ENCODE data around the gene FMO3. TPM values are rescaled to one million over a fixed set of nuclear protein-coding genes. Genes with fewer than 3 reads are reported as not detected.
A peak's percentile ranks its signal among the peaks of the same experiment; 100 is the strongest.

Gene FMO3
- total and polyA plus RNA-seq, 2 donors (not counting 3 experiments of a cell fraction or from before 2014, with no cell fraction given) = not detected

DNA sequence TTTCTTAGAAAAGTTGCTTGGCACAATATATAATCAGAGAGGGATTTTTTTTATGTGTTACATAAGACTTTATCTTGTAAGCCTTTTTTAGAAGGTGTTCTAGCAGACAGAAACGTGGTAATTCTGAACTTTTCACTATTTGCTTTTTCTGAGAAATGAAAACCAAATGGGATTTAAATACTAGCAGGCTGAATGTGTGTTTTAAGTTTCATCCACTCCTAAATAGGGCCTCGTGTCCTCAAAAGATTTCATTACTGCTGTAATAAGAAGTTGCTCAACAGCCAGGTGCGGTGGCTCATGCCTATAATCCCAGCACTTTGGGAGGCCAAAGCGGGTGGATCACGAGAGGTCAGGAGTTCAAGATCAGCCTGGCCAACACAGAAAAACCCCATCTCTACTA lies 49.7 kb downstream of the FMO3 start:
- Histone ChIP-seq H3K4me1 (ENCODE audit: control insufficient read depth, extremely low read depth, insufficient read depth, low read length) (no peaks in the 10 kb centered on the region), H2AFZ (ENCODE audit: low read depth, low read length) (no peak overlapping the region), H3K4me3 (replicated peaks in 1 of 3; ENCODE audit: insufficient read depth in 1 of 3, low read depth in 1 of 3, low read length in 3 of 3) (no peak overlapping the region), H3K27ac (ENCODE audit: insufficient read depth, low read depth, low read length) (no peak overlapping the region), H3K27me3 (ENCODE audit: control insufficient read depth in 2 of 2, insufficient read depth in 2 of 2, low read length in 2 of 2) (no peaks in the 10 kb centered on the region), H3K36me3 (ENCODE audit: control insufficient read depth in 2 of 2, extremely low read depth in 1 of 2, insufficient read depth in 2 of 2, low read length in 2 of 2) (no peaks in the 10 kb centered on the region), H4K20me1 (replicated peaks; ENCODE audit: control insufficient read depth, extremely low read depth, insufficient read depth, low read length) (no peaks in the 10 kb centered on the region), H3K4me2 (ENCODE audit: insufficient read depth, low read length) (no peak overlapping the region), H3K9me1 (replicated peaks; ENCODE audit: control insufficient read depth, extremely low read depth, insufficient read depth, low read length) (no peaks in the 10 kb centered on the region), H3K79me2 (ENCODE audit: control insufficient read depth, insufficient read depth, low read length) (no peaks in the 10 kb centered on the region), H3K9me3 (replicated peaks; ENCODE audit: control insufficient read depth, insufficient read depth, low read length) (no peaks in the 10 kb centered on the region), H3K9ac (replicated peaks; ENCODE audit: extremely low read depth, insufficient read depth, low read length) (no peak overlapping the region)
- dilution Hi-C loops (cut with MboI; ENCODE audit: extremely low pct_ligation_motif_present, low sequenced_read_pairs) = no loop called here
- TF ChIP-seq MYC (IDR thresholded peaks at IDR 0.05; ENCODE audit: low read depth, low read length) = no peak
- DNase-seq (ENCODE audit: low read depth, low spot score) = no peak
- intact Hi-C loops (cut with micrococcal nuclease) = no loop called here
- no peak for FAIRE-seq
- ChIA-PET POLR2A (no interaction called here), CTCF (no interaction called here)
- BruUV-seq (replicated peaks) = no TSS peak

DNA sequence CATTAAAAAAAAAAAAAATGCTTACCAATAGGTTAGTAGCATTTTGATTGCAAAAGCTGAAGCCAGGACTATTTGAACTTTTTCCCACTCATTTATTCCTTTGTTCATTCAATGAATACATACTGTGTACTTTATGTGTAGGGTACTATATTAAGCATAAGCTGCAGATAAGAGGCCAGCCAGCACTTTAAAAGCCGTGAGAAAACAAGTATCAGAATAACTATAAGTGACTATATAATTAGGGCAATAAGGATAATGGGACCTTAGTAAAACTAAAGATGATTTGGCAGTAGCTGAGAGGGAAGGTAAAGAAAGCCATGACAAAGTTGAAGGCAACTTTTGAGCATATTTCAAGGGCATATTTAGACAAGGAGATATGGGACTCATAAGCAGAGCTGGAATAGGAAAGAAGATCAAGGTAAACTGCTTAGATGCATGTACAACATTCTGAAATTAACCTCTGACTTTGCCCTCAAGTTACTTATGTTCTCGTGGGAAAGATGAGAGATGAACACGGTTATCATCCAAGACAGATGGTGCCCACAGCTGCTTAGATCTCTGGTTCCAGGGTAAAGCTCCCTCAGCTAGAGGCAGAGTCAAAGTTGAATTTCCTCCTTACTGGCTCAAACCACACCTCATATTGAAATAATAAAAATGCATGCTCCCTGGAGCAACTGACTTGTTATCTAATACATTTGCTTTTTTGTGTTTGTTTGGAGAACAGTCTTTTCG lies 50.4 kb downstream of the FMO3 start:
- Histone ChIP-seq H3K79me2 (ENCODE audit: control insufficient read depth, insufficient read depth, low read length) (no peaks in the 10 kb centered on the region), H3K27me3 (ENCODE audit: control insufficient read depth in 2 of 2, insufficient read depth in 2 of 2, low read length in 2 of 2) (no peaks in the 10 kb centered on the region), H3K4me3 (replicated peaks in 1 of 3; ENCODE audit: insufficient read depth in 1 of 3, low read depth in 1 of 3, low read length in 3 of 3) (no peak overlapping the region), H3K4me2 (ENCODE audit: insufficient read depth, low read length) (no peak overlapping the region), H3K27ac (ENCODE audit: insufficient read depth, low read depth, low read length) (no peak overlapping the region), H3K9ac (replicated peaks; ENCODE audit: extremely low read depth, insufficient read depth, low read length) (no peak overlapping the region), H4K20me1 (replicated peaks; ENCODE audit: control insufficient read depth, extremely low read depth, insufficient read depth, low read length) (no peaks in the 10 kb centered on the region), H2AFZ (ENCODE audit: low read depth, low read length) (no peak overlapping the region), H3K9me1 (replicated peaks; ENCODE audit: control insufficient read depth, extremely low read depth, insufficient read depth, low read length) (no peaks in the 10 kb centered on the region), H3K4me1 (ENCODE audit: control insufficient read depth, extremely low read depth, insufficient read depth, low read length) (no peaks in the 10 kb centered on the region), H3K9me3 (replicated peaks; ENCODE audit: control insufficient read depth, insufficient read depth, low read length) (no peaks in the 10 kb centered on the region), H3K36me3 (ENCODE audit: control insufficient read depth in 2 of 2, extremely low read depth in 1 of 2, insufficient read depth in 2 of 2, low read length in 2 of 2) (no peaks in the 10 kb centered on the region)
- ChIA-PET CTCF (no interaction called here), POLR2A (no interaction called here)
- intact Hi-C loops (cut with micrococcal nuclease) (no loop called here), dilution Hi-C loops (cut with MboI; ENCODE audit: extremely low pct_ligation_motif_present, low sequenced_read_pairs) (no loop called here)
- FAIRE-seq (no peak), DNase-seq (ENCODE audit: low read depth, low spot score) (peak; percentile 14)
- TF ChIP-seq EZH2 (IDR thresholded peaks at IDR 0.05; ENCODE audit: borderline replicate concordance, low read depth, low read length, severe bottlenecking) (no peak), FOS (IDR thresholded peaks at IDR 0.05; ENCODE audit: borderline replicate concordance, insufficient read depth, low read length) (no peak), MYC (IDR thresholded peaks at IDR 0.05; ENCODE audit: low read depth, low read length) (no peak), POLR2A (IDR thresholded peaks at IDR 0.05; ENCODE audit: low read depth, low read length) (no peak), JUN (IDR thresholded peaks at IDR 0.05; ENCODE audit: borderline replicate concordance, insufficient read depth, insufficient read length, low read depth) (no peak), POLR2AphosphoS5 (IDR thresholded peaks at IDR 0.05; ENCODE audit: insufficient read depth, low read depth, low read length) (no peak), GATA2 (IDR thresholded peaks at IDR 0.05; ENCODE audit: insufficient read depth, insufficient read length, low read depth, low read length) (no peak)
- TF ChIP-seq, protein P1, sequence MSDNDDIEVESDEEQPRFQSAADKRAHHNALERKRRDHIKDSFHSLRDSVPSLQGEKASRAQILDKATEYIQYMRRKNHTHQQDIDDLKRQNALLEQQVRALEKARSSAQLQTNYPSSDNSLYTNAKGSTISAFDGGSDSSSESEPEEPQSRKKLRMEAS (IDR thresholded peaks at IDR 0.05; ENCODE audit: insufficient read depth, insufficient read length) = no peak
- TF ChIP-seq, protein P2, sequence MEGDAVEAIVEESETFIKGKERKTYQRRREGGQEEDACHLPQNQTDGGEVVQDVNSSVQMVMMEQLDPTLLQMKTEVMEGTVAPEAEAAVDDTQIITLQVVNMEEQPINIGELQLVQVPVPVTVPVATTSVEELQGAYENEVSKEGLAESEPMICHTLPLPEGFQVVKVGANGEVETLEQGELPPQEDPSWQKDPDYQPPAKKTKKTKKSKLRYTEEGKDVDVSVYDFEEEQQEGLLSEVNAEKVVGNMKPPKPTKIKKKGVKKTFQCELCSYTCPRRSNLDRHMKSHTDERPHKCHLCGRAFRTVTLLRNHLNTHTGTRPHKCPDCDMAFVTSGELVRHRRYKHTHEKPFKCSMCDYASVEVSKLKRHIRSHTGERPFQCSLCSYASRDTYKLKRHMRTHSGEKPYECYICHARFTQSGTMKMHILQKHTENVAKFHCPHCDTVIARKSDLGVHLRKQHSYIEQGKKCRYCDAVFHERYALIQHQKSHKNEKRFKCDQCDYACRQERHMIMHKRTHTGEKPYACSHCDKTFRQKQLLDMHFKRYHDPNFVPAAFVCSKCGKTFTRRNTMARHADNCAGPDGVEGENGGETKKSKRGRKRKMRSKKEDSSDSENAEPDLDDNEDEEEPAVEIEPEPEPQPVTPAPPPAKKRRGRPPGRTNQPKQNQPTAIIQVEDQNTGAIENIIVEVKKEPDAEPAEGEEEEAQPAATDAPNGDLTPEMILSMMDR (IDR thresholded peaks at IDR 0.05; ENCODE audit: extremely low read depth in 1 of 2, insufficient read depth in 1 of 2, low read depth in 1 of 2, low read length in 2 of 2) = no peak
- BruUV-seq (replicated peaks) = no TSS peak
